ENCODE measurements around the gene MS4A10.

Gene MS4A10

GRCh38 chr11:60798631-60799030 lies 13.5 kb downstream of the MS4A10 start:
- no peak overlapping the region for H3K9ac ChIP-seq (ENCODE audit: low read length)
- H3K27me3 ChIP-seq (ENCODE audit: control insufficient read depth, insufficient read depth, low read length): no peaks in the 10 kb centered on the region
- H3K27ac ChIP-seq (ENCODE audit: low read depth, low read length): no peak overlapping the region
- H3K4me1 ChIP-seq (ENCODE audit: control insufficient read depth, insufficient read depth, low read length): no peaks in the 10 kb centered on the region
- H3K4me3 ChIP-seq (ENCODE audit: low read length): no peak overlapping the region
- H3K36me3 ChIP-seq (ENCODE audit: control insufficient read depth, insufficient read depth, low read length): no peaks in the 10 kb centered on the region

- Histone ChIP-seq H3K36me3 (ENCODE audit: control insufficient read depth, insufficient read depth, low read length) (no peaks in the 10 kb centered on the region), H3K27me3 (ENCODE audit: control insufficient read depth, insufficient read depth, low read length) (no peaks in the 10 kb centered on the region), H3K4me3 (ENCODE audit: low read length) (no peak overlapping the region), H3K9ac (ENCODE audit: low read length) (no peak overlapping the region), H3K27ac (ENCODE audit: low read depth, low read length) (no peak overlapping the region), H3K4me1 (ENCODE audit: control insufficient read depth, insufficient read depth, low read length) (no peaks in the 10 kb centered on the region)
Observed at GRCh38 chr11:60801194-60801593, 16.1 kb downstream of the MS4A10 start.

- no peak overlapping the region for H3K9ac ChIP-seq (ENCODE audit: low read length)
- H3K36me3 ChIP-seq (ENCODE audit: control insufficient read depth, insufficient read depth, low read length): no peaks in the 10 kb centered on the region
- no peaks in the 10 kb centered on the region for H3K4me1 ChIP-seq (ENCODE audit: control insufficient read depth, insufficient read depth, low read length)
- H3K4me3 ChIP-seq (ENCODE audit: low read length): no peak overlapping the region
- no peaks in the 10 kb centered on the region for H3K27me3 ChIP-seq (ENCODE audit: control insufficient read depth, insufficient read depth, low read length)
- no peak overlapping the region for H3K27ac ChIP-seq (ENCODE audit: low read depth, low read length)
Observed at GRCh38 chr11:60803273-60803936, 18.3 kb downstream of the MS4A10 start.

- Histone ChIP-seq H3K9ac (ENCODE audit: low read length) (no peak overlapping the region), H3K27ac (ENCODE audit: low read depth, low read length) (no peak overlapping the region), H3K4me1 (ENCODE audit: control insufficient read depth, insufficient read depth, low read length) (no peaks in the 10 kb centered on the region), H3K36me3 (ENCODE audit: control insufficient read depth, insufficient read depth, low read length) (no peaks in the 10 kb centered on the region), H3K4me3 (ENCODE audit: low read length) (no peak overlapping the region), H3K27me3 (ENCODE audit: control insufficient read depth, insufficient read depth, low read length) (no peaks in the 10 kb centered on the region)
Observed at GRCh38 chr11:60809249-60809648, 24.1 kb downstream of the MS4A10 start.

GRCh38 chr11:60809691-60810090 lies 24.6 kb downstream of the MS4A10 start:
- Histone ChIP-seq H3K36me3 (ENCODE audit: control insufficient read depth, insufficient read depth, low read length) (no peaks in the 10 kb centered on the region), H3K27me3 (ENCODE audit: control insufficient read depth, insufficient read depth, low read length) (no peaks in the 10 kb centered on the region), H3K9ac (ENCODE audit: low read length) (no peak overlapping the region), H3K4me3 (ENCODE audit: low read length) (no peak overlapping the region), H3K4me1 (ENCODE audit: control insufficient read depth, insufficient read depth, low read length) (no peaks in the 10 kb centered on the region), H3K27ac (ENCODE audit: low read depth, low read length) (no peak overlapping the region)

GRCh38 chr11:60810151-60810550 lies 25.0 kb downstream of the MS4A10 start:
- no peak overlapping the region for H3K4me3 ChIP-seq (ENCODE audit: low read length)
- no peak overlapping the region for H3K27ac ChIP-seq (ENCODE audit: low read depth, low read length)
- H3K4me1 ChIP-seq (ENCODE audit: control insufficient read depth, insufficient read depth, low read length): no peaks in the 10 kb centered on the region
- H3K36me3 ChIP-seq (ENCODE audit: control insufficient read depth, insufficient read depth, low read length): no peaks in the 10 kb centered on the region
- H3K27me3 ChIP-seq (ENCODE audit: control insufficient read depth, insufficient read depth, low read length): no peaks in the 10 kb centered on the region
- no peak overlapping the region for H3K9ac ChIP-seq (ENCODE audit: low read length)

- Histone ChIP-seq H3K4me1 (ENCODE audit: control insufficient read depth, insufficient read depth, low read length) (no peaks in the 10 kb centered on the region), H3K27me3 (ENCODE audit: control insufficient read depth, insufficient read depth, low read length) (no peaks in the 10 kb centered on the region), H3K27ac (ENCODE audit: low read depth, low read length) (no peak overlapping the region), H3K36me3 (ENCODE audit: control insufficient read depth, insufficient read depth, low read length) (no peaks in the 10 kb centered on the region), H3K4me3 (ENCODE audit: low read length) (no peak overlapping the region), H3K9ac (ENCODE audit: low read length) (no peak overlapping the region)
Observed at GRCh38 chr11:60810569-60810968, 25.4 kb downstream of the MS4A10 start.

- H3K9ac ChIP-seq (ENCODE audit: low read length): no peak overlapping the region
- H3K27me3 ChIP-seq (ENCODE audit: control insufficient read depth, insufficient read depth, low read length): no peaks in the 10 kb centered on the region
- H3K36me3 ChIP-seq (ENCODE audit: control insufficient read depth, insufficient read depth, low read length): no peaks in the 10 kb centered on the region
- H3K4me1 ChIP-seq (ENCODE audit: control insufficient read depth, insufficient read depth, low read length): no peaks in the 10 kb centered on the region
- H3K27ac ChIP-seq (ENCODE audit: low read depth, low read length): no peak overlapping the region
- no peak overlapping the region for H3K4me3 ChIP-seq (ENCODE audit: low read length)
Observed at GRCh38 chr11:60813324-60813723, 28.2 kb downstream of the MS4A10 start.

- H3K4me3 ChIP-seq (ENCODE audit: low read length): no peak overlapping the region
- no peaks in the 10 kb centered on the region for H3K4me1 ChIP-seq (ENCODE audit: control insufficient read depth, insufficient read depth, low read length)
- no peaks in the 10 kb centered on the region for H3K36me3 ChIP-seq (ENCODE audit: control insufficient read depth, insufficient read depth, low read length)
- H3K27ac ChIP-seq (ENCODE audit: low read depth, low read length): no peak overlapping the region
- no peaks in the 10 kb centered on the region for H3K27me3 ChIP-seq (ENCODE audit: control insufficient read depth, insufficient read depth, low read length)
- no peak overlapping the region for H3K9ac ChIP-seq (ENCODE audit: low read length)
Observed at GRCh38 chr11:60814112-60814511, 29.0 kb downstream of the MS4A10 start.

- Histone ChIP-seq H3K9ac (ENCODE audit: low read length) (no peak overlapping the region), H3K27ac (ENCODE audit: low read depth, low read length) (no peak overlapping the region), H3K36me3 (ENCODE audit: control insufficient read depth, insufficient read depth, low read length) (no peaks in the 10 kb centered on the region), H3K4me3 (ENCODE audit: low read length) (no peak overlapping the region), H3K4me1 (ENCODE audit: control insufficient read depth, insufficient read depth, low read length) (no peaks in the 10 kb centered on the region), H3K27me3 (ENCODE audit: control insufficient read depth, insufficient read depth, low read length) (no peaks in the 10 kb centered on the region)
Observed at GRCh38 chr11:60816590-60817157, 31.5 kb downstream of the MS4A10 start.

- H3K27me3 ChIP-seq (ENCODE audit: control insufficient read depth, insufficient read depth, low read length): no peaks in the 10 kb centered on the region
- no peaks in the 10 kb centered on the region for H3K4me1 ChIP-seq (ENCODE audit: control insufficient read depth, insufficient read depth, low read length)
- H3K4me3 ChIP-seq (ENCODE audit: low read length): no peak overlapping the region
- H3K9ac ChIP-seq (ENCODE audit: low read length): no peak overlapping the region
- no peak overlapping the region for H3K27ac ChIP-seq (ENCODE audit: low read depth, low read length)
- H3K36me3 ChIP-seq (ENCODE audit: control insufficient read depth, insufficient read depth, low read length): no peaks in the 10 kb centered on the region
Observed at GRCh38 chr11:60818057-60818456, 32.9 kb downstream of the MS4A10 start.

- Histone ChIP-seq H3K4me3 (ENCODE audit: low read length) (no peak overlapping the region), H3K4me1 (ENCODE audit: control insufficient read depth, insufficient read depth, low read length) (no peaks in the 10 kb centered on the region), H3K9ac (ENCODE audit: low read length) (no peak overlapping the region), H3K27ac (ENCODE audit: low read depth, low read length) (no peak overlapping the region), H3K27me3 (ENCODE audit: control insufficient read depth, insufficient read depth, low read length) (no peaks in the 10 kb centered on the region), H3K36me3 (ENCODE audit: control insufficient read depth, insufficient read depth, low read length) (no peaks in the 10 kb centered on the region)
Observed at GRCh38 chr11:60821827-60822599, 36.9 kb downstream of the MS4A10 start.
